Stimulated activated CD8-positive, alpha-beta memory T cell treated with anti-CD3 and anti-CD28 coated beads, Interleukin-15, amount 100 ng/mL, for 24 hours (primary cell): Measurements from ENCODE around the gene ARL4A.

Experiments
- DNase-seq: peaks from one replicate; pipeline ENCODE4 v3.0.0-alpha.2; 2020; ENCODE audit warnings: low read depth

ARL4A gene

DNA sequence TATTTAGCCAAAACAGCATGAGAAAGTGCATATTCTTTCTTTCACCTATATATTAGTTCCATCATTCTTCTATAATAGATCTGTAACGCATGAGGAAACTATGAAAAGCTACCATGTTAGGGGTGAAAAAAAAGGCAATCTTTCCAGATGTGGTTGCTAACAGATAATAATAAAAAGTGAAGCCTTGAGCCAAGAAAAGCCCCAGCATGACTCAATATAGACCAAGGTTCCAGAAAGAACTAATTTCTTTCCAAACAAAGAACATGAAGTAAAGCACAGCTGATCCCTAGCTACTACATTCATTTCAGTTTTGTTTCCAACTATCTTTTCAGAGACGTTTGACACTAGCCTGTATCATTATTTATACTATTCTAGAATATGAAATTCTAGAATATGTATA lies 16.4 kb downstream of the ARL4A start:
- DNase-seq: no peak

DNA sequence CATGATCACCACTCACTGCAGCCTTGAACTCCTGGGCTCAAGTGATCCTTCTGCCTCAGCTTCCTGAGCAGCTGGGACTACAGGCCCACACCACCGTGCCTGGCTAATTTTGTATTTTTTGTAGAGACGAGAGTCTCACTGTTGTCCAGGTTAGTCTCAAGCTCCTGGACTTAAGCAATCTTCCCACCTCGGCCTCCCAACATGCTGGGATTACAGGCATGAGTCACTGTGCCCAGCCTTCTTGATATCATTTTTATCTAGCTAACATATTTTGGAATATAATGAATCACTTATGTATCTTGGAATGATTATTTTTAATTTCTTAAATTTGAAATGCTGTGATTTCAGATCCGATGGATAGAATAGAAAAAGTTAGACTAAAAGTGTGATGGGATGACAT lies 18.4 kb downstream of the ARL4A start:
- DNase-seq: no peak

DNA sequence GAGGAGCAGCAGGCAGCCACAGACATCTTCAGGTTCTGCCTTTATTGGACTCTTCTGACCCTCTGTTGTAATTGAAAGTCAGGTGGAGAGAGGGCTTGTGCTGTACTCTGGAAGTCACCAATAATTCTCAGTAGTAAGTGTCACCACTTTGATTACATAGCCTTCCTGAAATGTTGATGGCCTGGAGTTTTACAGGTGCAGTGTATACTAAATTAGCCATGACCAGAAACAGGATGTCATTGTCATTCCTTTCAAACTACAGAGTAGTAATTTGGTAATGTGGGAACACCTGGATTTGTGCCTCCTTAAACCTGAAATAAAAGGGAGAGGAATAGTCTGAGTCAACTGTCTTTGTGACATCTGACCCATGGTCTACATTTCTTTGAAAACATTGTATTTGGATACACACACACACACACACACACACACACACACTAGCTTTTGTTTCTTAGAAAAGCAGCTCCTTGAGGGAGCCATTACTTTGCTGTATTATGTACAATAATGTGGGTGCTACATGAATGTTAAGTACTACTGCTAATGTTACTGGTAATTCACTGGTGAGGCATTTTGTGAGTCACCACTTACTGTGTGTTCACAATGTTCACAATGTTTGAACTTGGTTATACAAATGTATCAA lies 19.6 kb downstream of the ARL4A start:
- no peak for DNase-seq

DNA sequence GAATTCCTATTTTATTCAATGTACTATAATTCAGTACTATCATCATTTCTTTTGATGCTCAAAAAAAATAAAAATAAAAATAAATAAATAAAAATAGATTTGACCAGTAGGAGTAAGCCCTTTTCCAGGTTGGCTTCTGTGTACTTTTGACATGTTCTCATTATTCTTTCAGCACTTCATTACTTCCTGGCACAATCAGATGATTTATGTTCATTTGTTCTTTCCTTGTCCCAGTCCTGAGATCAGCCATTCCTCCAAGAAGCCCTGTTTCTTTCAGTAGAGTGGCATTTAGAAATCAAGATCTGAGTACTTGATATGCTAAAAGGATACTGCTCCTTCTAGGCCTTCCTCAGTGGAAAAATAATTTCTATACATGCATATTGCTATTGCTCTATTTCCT lies 20.9 kb downstream of the ARL4A start:
- no peak for DNase-seq

DNA sequence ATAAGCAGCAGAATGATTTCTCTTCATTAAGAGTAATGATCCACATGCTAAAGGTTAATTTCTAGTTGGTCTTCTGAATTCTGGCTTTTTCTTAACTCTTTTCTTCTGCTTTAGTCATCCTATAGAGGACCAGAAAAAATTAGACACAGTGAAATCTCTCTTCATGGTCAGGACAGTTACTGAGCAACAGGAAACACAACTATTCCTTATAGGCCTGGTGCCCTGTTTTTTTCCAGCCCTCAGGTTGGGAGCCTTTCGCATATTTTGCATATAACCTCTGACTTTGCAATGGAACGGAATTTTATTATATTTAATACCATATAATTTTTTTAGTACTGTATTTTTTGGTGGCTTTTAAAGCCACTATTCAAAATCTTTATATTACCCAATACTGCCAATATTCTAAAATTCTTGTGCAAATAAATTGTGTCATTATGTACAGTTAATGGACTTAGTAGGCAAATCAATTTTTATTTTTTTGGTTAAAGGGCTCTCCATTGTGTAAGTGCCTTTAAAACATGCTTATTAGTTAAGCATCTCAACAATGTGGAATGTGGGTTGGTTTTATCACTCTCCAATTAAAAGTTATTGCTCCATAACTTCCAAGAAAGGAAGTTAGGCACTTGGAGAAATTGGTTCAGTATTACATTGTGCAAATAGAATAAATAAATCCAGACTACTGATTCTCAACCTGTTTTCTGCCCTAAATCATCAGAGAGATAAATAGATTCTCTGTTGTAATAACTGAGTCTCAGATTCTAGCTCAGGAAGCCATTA lies 22.5 kb downstream of the ARL4A start:
- no peak for DNase-seq

DNA sequence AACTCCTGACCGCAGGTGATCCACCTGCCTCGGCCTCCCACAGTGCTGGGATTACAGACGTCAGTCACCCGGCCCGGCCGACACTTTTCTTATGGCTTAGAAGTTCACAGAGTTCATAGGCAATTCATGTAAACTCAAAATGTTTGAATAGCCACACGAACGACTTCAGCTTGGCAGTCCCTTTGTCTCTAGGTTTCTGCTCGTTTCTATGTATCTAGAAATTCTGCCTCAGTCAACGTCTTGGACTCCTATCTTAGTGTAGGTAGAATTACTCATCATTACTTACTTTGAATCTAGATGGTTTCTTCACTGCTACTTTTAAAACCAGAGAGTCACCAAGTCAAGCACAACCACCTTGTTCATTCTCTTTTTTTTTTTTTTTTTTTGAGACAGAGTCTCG lies 23.7 kb downstream of the ARL4A start:
- no peak for DNase-seq

DNA sequence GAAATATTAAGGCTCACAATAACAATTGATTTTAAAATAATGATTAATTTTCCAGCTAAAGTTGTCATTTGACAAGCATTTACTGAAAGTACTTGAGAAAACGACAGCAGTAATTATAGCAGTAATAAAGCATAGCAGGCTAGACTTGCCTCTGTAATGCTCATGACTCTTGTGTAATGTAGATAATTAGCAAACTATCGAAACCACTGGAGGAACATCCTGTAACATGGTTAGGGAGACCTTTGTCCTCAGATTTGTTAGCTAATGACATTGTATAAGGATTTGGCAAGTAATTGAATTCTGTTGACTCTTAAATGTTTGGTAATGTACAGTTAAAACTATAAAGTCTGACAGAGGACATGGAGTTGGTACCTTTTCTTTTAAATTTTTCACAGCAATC lies 24.8 kb downstream of the ARL4A start:
- DNase-seq: no peak

- DNase-seq: no peak
These were observed 26.4 kb downstream of the ARL4A start for GRCh38 chr7:12713625-12714378.

GRCh38 chr7:12714379-12714737 lies 26.9 kb downstream of the ARL4A start:
- DNase-seq: no peak

- DNase-seq: no peak
These were observed 28.1 kb downstream of the ARL4A start for GRCh38 chr7:12715372-12716133.

DNA sequence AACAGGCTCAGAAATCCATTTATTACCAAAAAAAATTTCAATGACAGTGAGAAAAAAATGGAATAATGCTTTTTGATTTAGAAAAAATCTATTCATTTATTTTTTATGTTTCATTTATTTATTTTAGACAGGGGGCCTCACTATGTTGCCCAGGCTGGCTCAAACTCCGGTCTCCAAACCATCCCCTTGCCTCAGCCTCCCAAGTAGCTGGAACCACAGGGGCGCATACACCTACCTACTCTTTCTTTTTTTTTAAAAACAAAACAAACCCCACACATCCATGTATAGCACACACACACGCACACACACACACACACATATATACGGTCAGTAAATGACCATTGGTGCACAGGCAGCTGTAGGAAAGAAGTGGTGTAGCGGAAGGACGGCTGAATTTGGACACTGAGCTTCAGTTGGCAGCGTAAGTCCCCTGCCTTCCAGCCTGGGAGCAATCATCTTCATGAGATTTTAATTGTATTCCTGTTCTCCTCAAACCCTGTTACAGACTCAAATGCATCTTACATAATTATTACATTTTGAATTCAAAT lies 28.8 kb downstream of the ARL4A start:
- DNase-seq: no peak

- DNase-seq: no peak
These were observed 29.3 kb downstream of the ARL4A start for GRCh38 chr7:12716722-12717121.

DNA sequence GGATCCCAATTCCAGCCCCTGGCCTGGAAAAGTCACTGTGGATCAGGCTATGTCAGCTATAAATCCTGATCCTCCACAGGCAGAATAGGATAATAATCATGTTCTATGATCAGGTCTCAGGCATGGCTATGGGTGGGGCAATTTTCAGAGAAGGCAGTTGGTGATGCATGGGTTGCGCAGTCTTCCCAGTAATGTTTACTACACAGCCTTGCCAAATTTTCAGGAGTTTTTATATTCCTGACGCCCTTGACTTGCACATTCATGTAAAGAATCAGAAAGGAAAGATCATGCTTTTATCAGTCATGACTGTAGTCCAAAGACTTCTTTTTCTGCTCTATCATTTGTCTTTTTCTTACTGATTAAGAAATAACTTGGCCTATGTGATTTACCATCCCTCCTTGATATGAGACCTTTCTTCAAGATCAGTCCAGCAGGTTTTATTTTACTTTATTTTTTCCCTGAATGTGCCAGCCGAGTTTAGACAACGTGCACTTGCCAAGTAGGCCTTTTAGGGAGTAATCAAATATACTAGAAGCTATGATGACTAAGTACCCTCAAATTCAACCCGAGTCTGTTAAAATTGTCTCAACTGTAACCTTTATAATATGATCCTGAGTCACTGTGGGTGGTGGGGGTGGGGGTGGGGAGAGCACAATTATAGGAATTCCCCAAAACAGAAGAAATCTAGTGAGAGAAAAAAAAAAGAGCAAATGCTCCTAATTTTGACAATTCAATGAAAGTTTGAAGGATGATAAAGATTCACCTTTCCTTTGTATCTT lies 31.9 kb downstream of the ARL4A start:
- no peak for DNase-seq

GRCh38 chr7:12719981-12720865 lies 32.8 kb downstream of the ARL4A start:
- no peak for DNase-seq

DNA sequence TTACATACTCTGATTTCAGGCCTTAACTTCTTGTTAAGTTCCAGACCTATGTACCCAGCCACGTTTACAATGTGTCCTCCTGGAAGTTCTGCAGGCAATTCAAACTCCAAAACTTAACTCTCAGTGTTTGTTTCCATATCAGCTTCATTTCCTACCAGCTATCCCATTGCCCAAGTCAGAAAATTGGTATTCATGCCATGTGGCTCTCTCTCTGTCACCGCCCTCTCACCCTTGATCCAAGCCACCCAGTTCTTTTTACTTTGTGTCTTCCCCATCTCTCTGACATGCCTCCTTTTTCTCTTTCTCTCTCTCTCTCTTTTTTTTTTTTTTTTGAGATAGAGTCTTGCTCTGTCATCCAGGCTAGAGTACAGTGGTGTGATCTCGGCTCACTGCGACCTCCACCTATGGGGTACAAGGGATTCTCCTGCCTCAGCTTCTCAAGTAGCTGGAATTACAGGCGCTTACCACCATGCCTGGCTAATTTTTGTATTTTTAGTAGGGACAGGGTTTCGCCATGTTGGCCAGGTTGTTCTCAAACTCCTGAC lies 33.9 kb downstream of the ARL4A start:
- DNase-seq: no peak

GRCh38 chr7:12722136-12722535 lies 34.7 kb downstream of the ARL4A start:
- DNase-seq: no peak

- DNase-seq: no peak
These were observed 35.5 kb downstream of the ARL4A start for GRCh38 chr7:12722636-12723605.

- no peak for DNase-seq
These were observed 38.3 kb downstream of the ARL4A start for GRCh38 chr7:12725575-12726316.
